ENCODE measurements around the gene FBXO3. TPM values are rescaled to one million over a fixed set of nuclear protein-coding genes. Genes with fewer than 3 reads are reported as not detected.

Gene FBXO3
- total and polyA plus RNA-seq, 9 of the 15 experiments (the other 6 are each of a cell fraction or from before 2014, with no cell fraction given), result 11.6 to 59.3 (median 29.2) TPM

DNA sequence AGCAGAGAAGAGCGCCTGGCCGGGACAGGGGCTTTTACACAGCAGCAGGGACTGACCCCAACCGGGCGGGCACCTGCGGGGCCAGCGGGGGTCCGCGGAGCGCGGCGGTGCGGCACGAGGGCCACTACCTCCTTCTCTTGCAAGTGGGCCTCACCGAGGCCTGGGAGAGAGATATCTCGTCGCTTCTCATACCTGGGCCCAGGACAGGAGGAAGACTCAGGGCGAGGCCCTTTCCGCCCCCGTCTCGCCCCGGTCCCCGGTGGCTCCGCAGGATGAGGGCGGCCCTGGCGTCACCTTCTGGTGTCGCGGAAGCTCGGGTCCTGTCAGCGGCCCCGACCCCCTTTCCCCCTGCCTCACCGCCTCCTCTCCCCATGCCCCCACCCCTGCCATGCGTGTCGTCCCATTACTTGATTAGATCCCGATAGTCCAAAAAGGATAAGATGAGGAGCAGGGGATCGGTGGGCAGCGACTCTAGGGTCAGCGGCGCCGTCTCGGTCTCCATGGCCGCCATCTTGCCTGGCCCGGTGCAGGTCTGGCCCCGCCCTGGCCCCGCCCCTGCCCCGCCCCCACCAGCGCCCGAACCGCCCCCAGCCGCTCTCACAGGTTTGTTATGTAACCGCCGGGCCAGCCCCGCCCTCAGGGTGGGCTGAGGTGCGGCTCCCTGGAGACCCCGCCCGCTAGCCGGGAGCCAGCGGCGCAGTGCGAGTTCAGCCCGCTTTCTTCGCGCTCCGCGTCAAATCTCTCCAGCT lies at the start of gene FBXO3 (continued):
- TF ChIP-seq NR2C2 (CRISPR knock-in tag; IDR thresholded peaks at IDR 0.05) (0 out of 2 replicates have a peak, but pooled peaks have one; percentile 19), NR2C2 (tag; IDR thresholded peaks at IDR 0.05) (no peak), SRSF7 (optimal IDR thresholded peaks at IDR 0.05; ENCODE audit: low read depth, low read length) (no peak), NFYB (IDR thresholded peaks at IDR 0.05; ENCODE audit: extremely low read depth, insufficient read length) (no peak), ZC3H11A (IDR thresholded peaks at IDR 0.05; ENCODE audit: low read depth, low read length) (no peak), KLF16 (IDR thresholded peaks at IDR 0.05) (no peak), MAZ (CRISPR knock-in tag; conservative IDR thresholded peaks at IDR 0.05 in 1 of 2, IDR thresholded peaks at IDR 0.05 in 1 of 2) (peak in 1 of 2 experiments; percentile 72; a peak in 2 of 4 replicates), NFRKB (IDR thresholded peaks at IDR 0.05; ENCODE audit: low read depth) (0 out of 2 replicates have a peak, but pooled peaks have one; percentile 42), ZBED1 (IDR thresholded peaks at IDR 0.05) (no peak), ZNF780A (CRISPR knock-in tag; IDR thresholded peaks at IDR 0.05) (no peak), PTRF (tag; IDR thresholded peaks at IDR 0.05) (no peak), ZNF695 (CRISPR knock-in tag; IDR thresholded peaks at IDR 0.05) (no peak), ETV6 (IDR thresholded peaks at IDR 0.05; ENCODE audit: borderline replicate concordance in 1 of 2, low read depth in 2 of 2, low read length in 1 of 2) (no peak), ETV6 (CRISPR knock-in tag; IDR thresholded peaks at IDR 0.05; ENCODE audit: borderline replicate concordance) (no peak), POU5F1 (IDR thresholded peaks at IDR 0.05; ENCODE audit: borderline replicate concordance, low read depth, low read length, partially characterized antibody) (no peak), PHF20 (IDR thresholded peaks at IDR 0.05; ENCODE audit: partially characterized antibody) (peak; percentile 43), ZNF830 (CRISPR knock-in tag; IDR thresholded peaks at IDR 0.05) (no peak), MEF2D (tag; conservative IDR thresholded peaks at IDR 0.05; ENCODE audit: low read depth) (no peak), PHTF2 (CRISPR knock-in tag; IDR thresholded peaks at IDR 0.05) (no peak)
- TF ChIP-seq, protein P1, sequence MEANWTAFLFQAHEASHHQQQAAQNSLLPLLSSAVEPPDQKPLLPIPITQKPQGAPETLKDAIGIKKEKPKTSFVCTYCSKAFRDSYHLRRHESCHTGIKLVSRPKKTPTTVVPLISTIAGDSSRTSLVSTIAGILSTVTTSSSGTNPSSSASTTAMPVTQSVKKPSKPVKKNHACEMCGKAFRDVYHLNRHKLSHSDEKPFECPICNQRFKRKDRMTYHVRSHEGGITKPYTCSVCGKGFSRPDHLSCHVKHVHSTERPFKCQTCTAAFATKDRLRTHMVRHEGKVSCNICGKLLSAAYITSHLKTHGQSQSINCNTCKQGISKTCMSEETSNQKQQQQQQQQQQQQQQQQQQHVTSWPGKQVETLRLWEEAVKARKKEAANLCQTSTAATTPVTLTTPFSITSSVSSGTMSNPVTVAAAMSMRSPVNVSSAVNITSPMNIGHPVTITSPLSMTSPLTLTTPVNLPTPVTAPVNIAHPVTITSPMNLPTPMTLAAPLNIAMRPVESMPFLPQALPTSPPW (CRISPR knock-in tag; IDR thresholded peaks at IDR 0.05), result peak; percentile 79
- TF ChIP-seq, protein P2, sequence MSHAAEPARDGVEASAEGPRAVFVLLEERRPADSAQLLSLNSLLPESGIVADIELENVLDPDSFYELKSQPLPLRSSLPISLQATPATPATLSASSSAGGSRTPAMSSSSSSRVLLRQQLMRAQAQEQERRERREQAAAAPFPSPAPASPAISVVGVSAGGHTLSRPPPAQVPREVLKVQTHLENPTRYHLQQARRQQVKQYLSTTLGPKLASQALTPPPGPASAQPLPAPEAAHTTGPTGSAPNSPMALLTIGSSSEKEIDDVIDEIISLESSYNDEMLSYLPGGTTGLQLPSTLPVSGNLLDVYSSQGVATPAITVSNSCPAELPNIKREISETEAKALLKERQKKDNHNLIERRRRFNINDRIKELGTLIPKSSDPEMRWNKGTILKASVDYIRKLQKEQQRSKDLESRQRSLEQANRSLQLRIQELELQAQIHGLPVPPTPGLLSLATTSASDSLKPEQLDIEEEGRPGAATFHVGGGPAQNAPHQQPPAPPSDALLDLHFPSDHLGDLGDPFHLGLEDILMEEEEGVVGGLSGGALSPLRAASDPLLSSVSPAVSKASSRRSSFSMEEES (CRISPR knock-in tag; IDR thresholded peaks at IDR 0.05), result no peak
- TF ChIP-seq, protein P3, sequence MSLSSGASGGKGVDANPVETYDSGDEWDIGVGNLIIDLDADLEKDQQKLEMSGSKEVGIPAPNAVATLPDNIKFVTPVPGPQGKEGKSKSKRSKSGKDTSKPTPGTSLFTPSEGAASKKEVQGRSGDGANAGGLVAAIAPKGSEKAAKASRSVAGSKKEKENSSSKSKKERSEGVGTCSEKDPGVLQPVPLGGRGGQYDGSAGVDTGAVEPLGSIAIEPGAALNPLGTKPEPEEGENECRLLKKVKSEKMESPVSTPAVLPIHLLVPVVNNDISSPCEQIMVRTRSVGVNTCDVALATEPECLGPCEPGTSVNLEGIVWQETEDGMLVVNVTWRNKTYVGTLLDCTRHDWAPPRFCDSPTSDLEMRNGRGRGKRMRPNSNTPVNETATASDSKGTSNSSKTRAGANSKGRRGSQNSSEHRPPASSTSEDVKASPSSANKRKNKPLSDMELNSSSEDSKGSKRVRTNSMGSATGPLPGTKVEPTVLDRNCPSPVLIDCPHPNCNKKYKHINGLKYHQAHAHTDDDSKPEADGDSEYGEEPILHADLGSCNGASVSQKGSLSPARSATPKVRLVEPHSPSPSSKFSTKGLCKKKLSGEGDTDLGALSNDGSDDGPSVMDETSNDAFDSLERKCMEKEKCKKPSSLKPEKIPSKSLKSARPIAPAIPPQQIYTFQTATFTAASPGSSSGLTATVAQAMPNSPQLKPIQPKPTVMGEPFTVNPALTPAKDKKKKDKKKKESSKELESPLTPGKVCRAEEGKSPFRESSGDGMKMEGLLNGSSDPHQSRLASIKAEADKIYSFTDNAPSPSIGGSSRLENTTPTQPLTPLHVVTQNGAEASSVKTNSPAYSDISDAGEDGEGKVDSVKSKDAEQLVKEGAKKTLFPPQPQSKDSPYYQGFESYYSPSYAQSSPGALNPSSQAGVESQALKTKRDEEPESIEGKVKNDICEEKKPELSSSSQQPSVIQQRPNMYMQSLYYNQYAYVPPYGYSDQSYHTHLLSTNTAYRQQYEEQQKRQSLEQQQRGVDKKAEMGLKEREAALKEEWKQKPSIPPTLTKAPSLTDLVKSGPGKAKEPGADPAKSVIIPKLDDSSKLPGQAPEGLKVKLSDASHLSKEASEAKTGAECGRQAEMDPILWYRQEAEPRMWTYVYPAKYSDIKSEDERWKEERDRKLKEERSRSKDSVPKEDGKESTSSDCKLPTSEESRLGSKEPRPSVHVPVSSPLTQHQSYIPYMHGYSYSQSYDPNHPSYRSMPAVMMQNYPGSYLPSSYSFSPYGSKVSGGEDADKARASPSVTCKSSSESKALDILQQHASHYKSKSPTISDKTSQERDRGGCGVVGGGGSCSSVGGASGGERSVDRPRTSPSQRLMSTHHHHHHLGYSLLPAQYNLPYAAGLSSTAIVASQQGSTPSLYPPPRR (CRISPR knock-in tag; IDR thresholded peaks at IDR 0.05; ENCODE audit: borderline replicate concordance), result no peak
